Activated CD4-positive, alpha-beta memory T cell treated with anti-CD3 and anti-CD28 coated beads, Interleukin-2, amount 10 ng/mL, durations not matched to agents 7 days and 5 days (primary cell): ENCODE results near the gene PXDN. TPM values are rescaled to one million over a fixed set of nuclear protein-coding genes. Genes with fewer than 3 reads are reported as not detected.
"Not testable (repeated sequence)": the region's sequence is repeated elsewhere in the genome, so short reads cannot be mapped to it uniquely, and the experiment has no call there.

Experiments used
- CTCF ChIA-PET: fragments of 350-600 bp; sonication (Branson Sonifier 250); formaldehyde crosslinking; loops from one replicate; lab custom pipeline; 2021; ENCODE audit warnings: antibody characterized with exemption, inconsistent platforms; lab: Charles Lee
- POLR2A ChIA-PET: fragments of 350-600 bp; sonication (Branson Sonifier 250); formaldehyde crosslinking; loops from one replicate; lab custom pipeline; 2021; ENCODE audit warnings: antibody characterized with exemption; lab: Charles Lee
- DNase-seq: peaks from one replicate; pipeline ENCODE4 v3.0.0-alpha.2; 2020
- H3K27ac Mint-ChIP-seq: one replicate; pipeline ENCODE4 v1.8.0; 2021; ENCODE audit warnings: mild to moderate bottlenecking, mixed read lengths
- H3K27me3 Mint-ChIP-seq: one replicate; pipeline ENCODE4 v1.8.0; 2021; ENCODE audit warnings: mixed read lengths
- H3K36me3 Mint-ChIP-seq: one replicate; pipeline ENCODE4 v1.8.0; 2021; ENCODE audit warnings: low read depth, mixed read lengths
- H3K4me1 Mint-ChIP-seq: one replicate; pipeline ENCODE4 v1.8.0; 2021; ENCODE audit warnings: mixed read lengths
- H3K4me3 Mint-ChIP-seq: one replicate; pipeline ENCODE4 v1.8.0; 2021; ENCODE audit warnings: mild to moderate bottlenecking, mixed read lengths
- H3K9me3 Mint-ChIP-seq: one replicate; pipeline ENCODE4 v1.8.0; 2021; ENCODE audit warnings: mixed read lengths
- total RNA-seq, 2 experiments: library from RNA; stranded (reverse); gene quantifications; one replicate each; pipeline ENCODE4 v1.2.3, GENCODE V29; 2021

PXDN gene
- total RNA-seq, 2 experiments from 2014 or later: not detected

DNA sequence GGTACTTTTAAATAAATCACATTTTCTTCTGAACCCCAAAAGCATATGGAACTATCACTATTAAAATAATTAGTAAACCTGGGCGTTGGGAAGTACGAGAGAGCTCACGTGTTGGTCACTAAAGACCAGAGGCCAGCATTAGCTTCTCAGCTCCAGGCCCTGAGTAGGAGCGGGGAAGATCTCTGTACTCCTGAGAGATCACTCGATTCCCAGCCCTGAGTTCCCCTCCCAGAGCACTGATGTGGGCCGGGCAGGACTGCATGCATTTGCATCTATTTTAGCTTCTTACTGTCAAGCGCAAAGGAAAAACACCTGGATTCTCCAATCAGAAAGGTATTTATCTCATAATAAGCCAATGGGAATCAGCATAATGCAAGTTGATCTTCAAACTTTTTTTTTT is 6.2 kb downstream of the PXDN start:
- CTCF ChIA-PET: interaction anchor here (1.2 kb wide), 1 partner anchor 12 kb away, joined by 4 read pairs; no protein-coding TSS in a partner anchor
- Mint-ChIP-seq H3K36me3 (no peaks in the 10 kb centered on the region), H3K27ac (no peak overlapping the region), H3K4me1 (peaks cover 2% of the 10 kb centered on the region), H3K4me3 (no peak overlapping the region), H3K27me3 (peaks cover 14% of the 10 kb centered on the region), H3K9me3 (no peaks in the 10 kb centered on the region)
- DNase-seq: no peak
- POLR2A ChIA-PET: no interaction called here

DNA sequence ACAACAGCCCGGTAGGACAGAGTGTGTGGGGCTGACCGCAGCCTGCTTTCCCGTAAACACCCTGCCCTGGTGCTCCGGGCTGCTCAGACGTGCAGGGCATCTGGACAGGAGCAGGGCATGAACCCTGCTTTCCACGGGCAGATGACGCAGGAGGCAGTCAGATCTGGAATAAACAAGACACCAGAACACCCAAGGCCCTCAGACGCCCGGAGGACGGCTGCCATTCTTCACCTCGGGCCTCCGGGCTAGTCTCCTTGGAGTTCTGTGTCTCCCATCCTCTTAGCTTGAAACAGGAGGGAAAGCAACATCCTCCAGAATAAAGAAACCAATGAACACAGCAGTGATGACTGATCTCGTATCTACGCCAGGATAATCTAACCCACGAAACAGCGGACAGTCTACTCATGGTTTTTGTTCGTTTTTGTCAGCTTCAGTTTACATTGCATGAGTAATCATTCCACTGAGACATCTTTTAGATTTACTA is 7.3 kb downstream of the PXDN start:
- H3K4me1 Mint-ChIP-seq: no peaks in the 10 kb centered on the region
- H3K4me3 Mint-ChIP-seq: no peak overlapping the region
- CTCF ChIA-PET: no interaction called here

DNA sequence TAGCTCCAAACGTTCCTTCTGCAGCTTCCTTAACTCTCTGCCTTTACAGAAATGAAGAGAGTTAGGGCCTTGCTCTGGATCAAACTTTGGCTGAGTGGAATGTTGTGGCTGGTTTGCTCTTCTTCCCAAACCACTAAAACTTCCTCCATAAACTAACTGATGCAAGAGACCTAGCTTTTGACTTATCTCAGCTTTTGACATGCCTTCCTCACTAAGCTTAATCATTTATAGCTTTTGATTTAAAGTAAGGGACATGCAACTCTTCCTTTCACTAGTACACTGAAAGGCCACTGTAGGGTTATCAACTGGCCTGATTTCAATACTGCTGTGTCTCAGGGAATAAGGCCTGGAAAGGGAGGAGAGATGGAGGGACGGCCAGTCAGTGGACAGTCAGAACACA is 8.3 kb downstream of the PXDN start:
- Mint-ChIP-seq H3K27me3 (no peaks in the 10 kb centered on the region), H3K36me3 (no peaks in the 10 kb centered on the region), H3K4me1 (no peaks in the 10 kb centered on the region), H3K9me3 (no peaks in the 10 kb centered on the region), H3K4me3 (no peak overlapping the region), H3K27ac (no peak overlapping the region)
- no peak for DNase-seq
- POLR2A ChIA-PET: no interaction called here
- CTCF ChIA-PET: interaction anchor here (1.4 kb wide), 1 partner anchor 15 kb away, joined by 4 read pairs; no protein-coding TSS in a partner anchor

More for the DNA sequence above, 7.3 kb downstream of the PXDN start:
- H3K27ac Mint-ChIP-seq: no peak overlapping the region
- no peaks in the 10 kb centered on the region for H3K36me3 Mint-ChIP-seq
- peaks cover 6% of the 10 kb centered on the region for H3K27me3 Mint-ChIP-seq
- no peak for DNase-seq
- no peaks in the 10 kb centered on the region for H3K9me3 Mint-ChIP-seq
- POLR2A ChIA-PET: no interaction called here

GRCh38 chr2:1733298-1733697 is 11.0 kb downstream of the PXDN start:
- DNase-seq, CTCF ChIA-PET, H3K27me3 Mint-ChIP-seq, H3K27ac Mint-ChIP-seq, POLR2A ChIA-PET, H3K4me1 Mint-ChIP-seq, H3K36me3 Mint-ChIP-seq, H3K4me3 Mint-ChIP-seq, H3K9me3 Mint-ChIP-seq: not testable (repeated sequence)

DNA sequence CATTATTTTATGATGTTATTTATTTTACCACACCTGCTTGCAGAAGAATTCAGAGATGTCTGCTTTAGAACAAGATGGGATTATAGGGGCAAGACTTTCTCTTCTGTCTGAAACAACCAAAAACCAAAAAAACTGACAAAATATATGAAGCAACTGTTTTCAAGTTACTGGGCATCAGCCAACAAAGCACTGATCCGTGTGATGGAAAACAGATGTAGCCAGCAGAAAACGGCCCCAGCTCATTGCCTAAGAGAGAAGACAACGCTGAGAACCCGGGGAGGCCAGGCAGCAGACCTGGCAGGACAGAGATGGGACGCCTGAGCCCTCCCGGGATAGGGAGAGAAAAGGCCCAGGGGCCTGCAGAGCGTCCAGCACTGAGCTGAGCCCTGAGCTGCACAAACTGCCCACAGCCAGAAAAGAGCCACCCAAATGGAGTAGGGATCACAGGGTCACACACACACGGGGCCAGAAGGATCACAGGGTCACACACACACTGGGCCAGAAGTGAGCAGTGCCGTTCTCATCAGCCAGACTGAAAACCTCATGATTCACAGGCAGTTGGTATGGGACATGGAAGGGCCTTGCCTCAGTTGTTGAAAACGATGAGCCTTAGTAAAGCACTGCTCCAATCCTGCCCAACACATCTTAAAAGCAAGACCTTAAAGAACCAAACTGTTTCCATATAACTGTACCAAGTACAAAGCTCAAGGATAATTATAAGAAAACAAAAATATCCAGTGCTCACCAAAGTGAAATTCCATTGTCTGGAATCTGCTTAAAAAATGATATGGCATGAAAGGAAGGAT is 12.1 kb downstream of the PXDN start:
- Mint-ChIP-seq H3K36me3 (no peaks in the 10 kb centered on the region), H3K27me3 (no peaks in the 10 kb centered on the region), H3K4me3 (no peak overlapping the region), H3K27ac (no peak overlapping the region), H3K4me1 (no peaks in the 10 kb centered on the region), H3K9me3 (no peaks in the 10 kb centered on the region)
- ChIA-PET POLR2A (no interaction called here), CTCF (no interaction called here)
- no peak for DNase-seq

DNA sequence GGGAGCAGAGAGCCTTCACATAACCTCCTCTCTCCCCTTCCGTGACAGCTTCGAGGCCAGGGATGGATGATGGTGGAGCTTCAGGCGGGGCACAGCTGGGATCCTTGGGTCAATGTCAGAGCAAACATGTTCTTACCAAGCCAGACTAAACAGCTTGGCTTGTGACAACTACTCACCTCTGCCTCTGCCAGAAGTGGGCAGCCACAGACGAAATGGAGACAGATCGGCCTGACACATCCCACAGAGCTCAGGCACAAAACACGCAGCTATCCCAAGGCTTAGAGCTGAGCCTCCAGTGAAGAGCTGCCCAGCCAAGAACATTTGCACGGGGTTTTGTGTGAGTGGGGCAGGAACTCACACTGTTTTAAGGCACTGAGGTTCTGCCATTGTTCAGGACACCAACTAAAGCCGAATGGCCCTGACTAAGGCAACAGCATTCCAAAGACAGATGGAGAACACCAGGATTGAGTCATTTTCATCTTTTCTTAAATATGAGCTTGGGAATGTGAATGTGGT is 12.8 kb downstream of the PXDN start:
- no peaks in the 10 kb centered on the region for H3K36me3 Mint-ChIP-seq
- no peaks in the 10 kb centered on the region for H3K9me3 Mint-ChIP-seq
- H3K27me3 Mint-ChIP-seq: no peaks in the 10 kb centered on the region
- CTCF ChIA-PET: no interaction called here
- no peak overlapping the region for H3K4me3 Mint-ChIP-seq
- DNase-seq: no peak
- no peak overlapping the region for H3K27ac Mint-ChIP-seq
- no peaks in the 10 kb centered on the region for H3K4me1 Mint-ChIP-seq
- POLR2A ChIA-PET: no interaction called here

DNA sequence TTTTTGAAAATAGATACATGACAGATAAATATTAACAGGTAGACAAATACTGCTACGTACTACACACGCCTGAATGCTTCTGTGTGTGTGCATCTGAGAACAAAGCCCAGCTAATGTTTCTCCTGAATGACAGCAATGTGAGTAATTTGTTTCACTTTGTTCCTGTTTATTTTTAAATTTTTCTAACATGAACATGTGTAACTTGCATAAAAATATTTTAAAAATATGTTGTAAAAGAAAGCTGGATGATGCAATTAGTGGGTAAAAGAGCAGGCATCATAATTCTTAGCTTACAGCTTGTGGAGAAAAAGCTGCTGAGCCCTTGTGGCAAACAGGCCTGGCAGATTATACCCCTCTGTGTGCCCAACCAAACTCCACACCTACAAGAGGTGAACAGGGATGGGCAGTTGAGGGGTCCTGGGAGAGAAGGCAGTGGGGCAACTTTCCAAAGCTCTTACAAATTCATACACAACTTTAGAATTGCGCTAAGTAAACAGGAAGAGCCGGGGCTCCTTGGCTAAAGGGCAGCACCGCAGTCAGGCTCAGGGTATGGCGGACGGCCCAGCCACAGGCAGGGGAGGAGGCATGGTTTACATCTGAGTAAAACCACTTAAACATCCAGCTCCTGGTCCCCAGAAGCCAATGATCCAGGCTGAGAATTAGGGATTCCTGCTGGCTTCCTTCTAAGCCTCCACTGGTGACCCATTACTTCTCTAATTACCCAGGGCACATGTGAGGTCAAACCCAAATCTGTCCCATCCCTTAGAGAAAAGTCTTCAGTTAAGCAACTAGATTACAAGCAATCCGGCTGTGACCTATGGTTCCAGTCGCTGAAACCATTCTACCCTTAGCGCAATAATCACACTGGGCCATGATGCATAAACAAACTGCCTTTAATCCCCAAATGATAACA is 14.0 kb downstream of the PXDN start:
- Mint-ChIP-seq H3K4me1 (no peaks in the 10 kb centered on the region), H3K36me3 (no peaks in the 10 kb centered on the region), H3K27ac (no peak overlapping the region), H3K4me3 (no peak overlapping the region), H3K27me3 (no peaks in the 10 kb centered on the region), H3K9me3 (no peaks in the 10 kb centered on the region)
- POLR2A ChIA-PET: no interaction called here
- no peak for DNase-seq
- CTCF ChIA-PET: no interaction called here

DNA sequence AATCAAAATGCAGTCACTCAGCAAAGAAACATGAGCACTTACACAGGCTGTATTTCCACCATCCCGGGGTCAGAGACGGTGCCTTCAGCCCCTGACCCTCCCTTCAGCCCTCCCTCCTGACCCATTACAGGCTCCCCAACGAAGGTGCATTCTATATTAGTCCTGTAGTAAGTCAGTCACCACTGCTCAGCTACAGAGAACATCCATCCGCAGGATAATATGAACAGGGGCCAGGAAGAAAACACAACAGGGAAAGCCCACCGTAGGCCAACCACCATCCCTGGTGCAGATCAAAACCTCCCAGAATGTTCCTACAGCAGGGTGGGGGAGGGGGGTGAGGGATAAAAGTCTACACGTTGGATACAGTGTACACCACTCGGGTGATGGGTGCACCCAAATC is 15.1 kb downstream of the PXDN start:
- Mint-ChIP-seq H3K9me3 (no peaks in the 10 kb centered on the region), H3K27ac (no peak overlapping the region), H3K27me3 (no peaks in the 10 kb centered on the region), H3K4me3 (no peak overlapping the region), H3K36me3 (no peaks in the 10 kb centered on the region), H3K4me1 (no peaks in the 10 kb centered on the region)
- ChIA-PET CTCF (no interaction called here), POLR2A (no interaction called here)
- no peak for DNase-seq

DNA sequence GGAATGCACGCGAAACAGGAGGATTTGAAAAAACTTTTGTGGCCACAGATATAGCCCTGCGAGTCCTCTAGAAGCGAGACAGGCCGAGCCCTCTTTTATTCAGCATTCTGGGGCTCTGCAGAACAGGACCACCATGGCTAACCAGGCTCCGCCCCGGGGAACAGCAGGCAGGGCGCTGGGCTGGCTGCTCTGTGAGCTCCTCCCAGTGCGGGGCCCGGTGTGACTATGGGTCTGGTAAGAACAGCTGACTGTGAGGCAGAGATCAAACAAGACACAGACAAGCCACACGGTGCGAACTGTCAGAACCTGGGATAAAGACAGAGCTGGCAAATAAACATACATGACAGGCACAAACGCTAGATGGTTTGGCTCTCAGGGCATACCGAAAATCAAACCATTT is 15.5 kb downstream of the PXDN start:
- Mint-ChIP-seq H3K36me3 (no peaks in the 10 kb centered on the region), H3K27ac (no peak overlapping the region), H3K9me3 (no peaks in the 10 kb centered on the region), H3K27me3 (no peaks in the 10 kb centered on the region), H3K4me3 (no peak overlapping the region), H3K4me1 (no peaks in the 10 kb centered on the region)
- ChIA-PET POLR2A (no interaction called here), CTCF (no interaction called here)
- no peak for DNase-seq

DNA sequence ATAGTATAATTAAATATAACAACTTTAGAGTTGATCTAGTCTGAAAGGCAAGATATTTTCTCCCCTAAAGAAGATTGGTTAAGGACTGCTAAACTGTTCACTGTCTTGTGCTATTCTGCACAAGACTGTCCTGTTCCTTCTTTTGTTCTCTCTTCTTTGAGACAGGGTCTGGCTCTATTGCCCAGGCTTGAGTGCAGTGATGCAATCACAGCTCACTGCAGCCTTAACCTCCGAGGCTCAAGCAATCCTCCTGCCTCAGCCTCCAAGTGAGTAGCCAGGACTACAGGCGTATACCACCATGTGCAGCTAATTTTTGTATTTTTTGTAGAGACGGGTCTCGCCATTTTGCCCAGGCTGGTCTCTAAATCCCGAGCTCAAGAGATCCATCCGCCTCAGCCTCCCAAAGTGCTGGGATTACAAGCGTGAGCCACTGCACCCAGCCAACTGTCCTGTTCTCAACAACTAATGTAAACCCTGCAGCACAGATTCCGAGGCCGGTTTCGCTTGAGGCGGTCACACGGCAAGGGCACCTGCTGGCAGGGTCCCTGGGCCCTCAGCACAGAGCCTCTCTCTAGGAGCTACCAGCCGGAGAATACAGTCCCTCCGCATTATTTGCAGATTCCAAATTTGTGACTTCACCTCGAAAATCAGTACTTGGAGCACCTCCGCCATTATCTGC is 16.4 kb downstream of the PXDN start:
- Mint-ChIP-seq H3K4me3 (no peak overlapping the region), H3K4me1 (no peaks in the 10 kb centered on the region), H3K9me3 (no peaks in the 10 kb centered on the region), H3K36me3 (no peaks in the 10 kb centered on the region), H3K27ac (no peak overlapping the region), H3K27me3 (no peaks in the 10 kb centered on the region)
- no peak for DNase-seq
- CTCF ChIA-PET: interaction anchor here (1.4 kb wide), 1 partner anchor 1065 kb away, joined by 4 read pairs; no protein-coding TSS in a partner anchor
- POLR2A ChIA-PET: no interaction called here

- no peaks in the 10 kb centered on the region for H3K9me3 Mint-ChIP-seq
- no peak for DNase-seq
- POLR2A ChIA-PET: no interaction called here
- H3K36me3 Mint-ChIP-seq: no peaks in the 10 kb centered on the region
- CTCF ChIA-PET: interaction anchor here (1.4 kb wide), 1 partner anchor 1064 kb away, joined by 4 read pairs; no protein-coding TSS in a partner anchor
- H3K4me1 Mint-ChIP-seq: no peaks in the 10 kb centered on the region
- H3K27ac Mint-ChIP-seq: no peak overlapping the region
- no peaks in the 10 kb centered on the region for H3K27me3 Mint-ChIP-seq
- H3K4me3 Mint-ChIP-seq: no peak overlapping the region
These were observed 17.1 kb downstream of the PXDN start for GRCh38 chr2:1727101-1727771.

GRCh38 chr2:1726558-1726957 is 17.8 kb downstream of the PXDN start:
- H3K4me1 Mint-ChIP-seq: no peaks in the 10 kb centered on the region
- no peaks in the 10 kb centered on the region for H3K27me3 Mint-ChIP-seq
- no peaks in the 10 kb centered on the region for H3K9me3 Mint-ChIP-seq
- no peak for DNase-seq
- no peak overlapping the region for H3K27ac Mint-ChIP-seq
- H3K36me3 Mint-ChIP-seq: no peaks in the 10 kb centered on the region
- ChIA-PET POLR2A (no interaction called here), CTCF (interaction anchor here (1.4 kb wide), 1 partner anchor 1064 kb away, joined by 4 read pairs; no protein-coding TSS in a partner anchor)
- H3K4me3 Mint-ChIP-seq: no peak overlapping the region
